Measurements from ENCODE around the gene RFX8. TPM values are rescaled to one million over a fixed set of nuclear protein-coding genes. Genes with fewer than 3 reads are reported as not detected.

Gene RFX8
- total and polyA plus RNA-seq, 2 of the 13 experiments (the other 11 are each of a cell fraction or from before 2014, with no cell fraction given), result not detected

- TF ChIP-seq SNAPC4 (CRISPR knock-in tag; IDR thresholded peaks at IDR 0.05) (no peak), ZNF891 (CRISPR knock-in tag; IDR thresholded peaks at IDR 0.05) (no peak), HNRNPH1 (optimal IDR thresholded peaks at IDR 0.05; ENCODE audit: low read depth, low read length) (no peak), HNRNPL (IDR thresholded peaks at IDR 0.05; ENCODE audit: low read depth, low read length) (no peak), ZNF713 (CRISPR knock-in tag; IDR thresholded peaks at IDR 0.05) (no peak), ZNF775 (CRISPR knock-in tag; IDR thresholded peaks at IDR 0.05; ENCODE audit: borderline replicate concordance) (no peak), RNF2 (conservative IDR thresholded peaks at IDR 0.05; ENCODE audit: low read depth) (no peak), HMGXB4 (CRISPR knock-in tag; IDR thresholded peaks at IDR 0.05; ENCODE audit: borderline replicate concordance in 1 of 2, low read depth in 1 of 2) (no peak)
Measured at GRCh38 chr2:101464841-101465240, 10.1 kb downstream of the RFX8 start (continued).
